ENCODE results near the gene KRTAP27-1.

Gene KRTAP27-1, protein sequence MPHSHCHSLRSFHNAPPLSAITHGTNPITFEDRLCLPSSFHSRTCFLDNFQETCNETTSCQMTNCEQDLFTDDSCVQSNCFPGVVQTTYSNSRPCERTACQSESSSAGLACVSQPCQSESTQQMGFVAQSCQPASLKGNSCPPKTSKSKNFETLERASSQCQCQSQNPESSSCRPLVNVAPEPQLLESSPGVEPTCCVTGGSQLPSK

DNA sequence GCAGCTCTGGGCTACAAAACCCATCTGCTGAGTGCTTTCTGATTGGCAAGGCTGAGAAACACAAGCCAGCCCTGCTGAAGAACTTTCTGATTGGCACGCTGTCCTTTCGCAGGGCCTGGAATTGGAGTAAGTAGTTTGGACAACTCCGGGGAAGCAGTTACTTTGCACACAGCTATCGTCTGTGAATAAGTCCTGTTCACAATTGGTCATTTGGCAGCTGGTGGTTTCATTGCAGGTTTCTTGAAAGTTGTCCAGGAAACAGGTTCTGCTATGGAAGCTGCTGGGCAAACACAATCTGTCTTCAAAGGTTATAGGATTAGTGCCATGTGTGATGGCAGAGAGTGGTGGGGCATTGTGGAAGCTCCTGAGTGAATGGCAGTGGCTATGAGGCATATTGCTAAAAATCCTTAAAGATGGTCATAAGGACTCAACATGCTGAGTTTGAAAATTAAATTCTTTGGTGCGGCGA, at the start of gene KRTAP27-1:
KRTAP27-1 (minus strand) TSS at position 419 of the 469 bp plus-strand sequence; CDS start at position 393, 26 bp downstream.
- DNase-seq (ENCODE audit: low read depth): no peak

DNA sequence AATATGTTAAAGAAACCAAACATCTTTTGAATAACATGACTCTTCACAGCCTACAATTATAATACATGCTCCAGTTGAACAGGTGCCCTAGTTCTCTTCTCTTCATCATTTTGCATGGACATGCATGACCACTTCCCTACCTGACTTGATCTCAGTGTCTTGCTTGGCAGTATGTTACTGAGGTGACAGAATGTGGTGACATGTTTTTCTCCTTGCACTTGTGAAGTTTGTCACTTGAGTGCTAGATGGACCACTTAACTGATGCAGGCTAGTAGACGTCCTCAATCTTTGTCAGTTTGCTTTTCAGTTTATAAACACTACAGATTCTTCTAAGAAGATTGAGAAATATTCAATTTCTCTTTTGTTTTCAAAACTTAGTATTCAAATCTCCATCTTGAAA, 44.7 kb upstream of the KRTAP27-1 start:
- DNase-seq (ENCODE audit: low read depth): no peak

DNA sequence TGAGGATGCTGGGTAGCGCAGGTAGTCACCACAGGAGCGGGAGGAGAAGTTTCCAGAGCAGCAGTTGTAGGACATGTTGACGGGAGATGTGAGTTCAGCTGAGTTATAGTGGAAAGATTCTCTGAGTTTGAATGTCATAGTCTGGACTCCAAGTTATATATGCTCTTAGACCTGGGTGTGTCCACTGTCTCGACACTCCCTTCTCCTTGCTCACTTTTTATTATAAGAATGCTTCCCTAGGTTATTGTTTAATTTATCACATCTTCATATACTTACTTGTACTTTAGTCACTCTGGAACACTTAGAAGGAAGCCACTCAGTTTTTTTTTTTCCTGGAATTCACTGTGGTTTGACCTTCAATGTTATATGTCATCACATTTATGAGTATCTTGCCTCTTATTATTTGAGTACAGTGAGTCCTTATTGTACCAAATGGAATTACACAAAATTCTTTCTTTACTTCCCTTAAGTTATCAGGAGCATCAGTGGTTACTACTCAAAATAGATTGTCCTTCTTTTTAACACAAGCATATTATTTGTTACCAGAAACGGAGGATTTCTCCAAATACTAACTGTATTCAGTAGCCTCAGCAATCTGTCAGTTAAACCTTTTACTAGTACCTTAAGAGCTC, 34.8 kb upstream of the KRTAP27-1 start, which contains the start of gene KRTAP13-2:
KRTAP13-2 (minus strand) TSS at position 133 of the 632 bp plus-strand sequence; CDS start at position 75, 58 bp downstream.
- DNase-seq (ENCODE audit: low read depth): no peak

DNA sequence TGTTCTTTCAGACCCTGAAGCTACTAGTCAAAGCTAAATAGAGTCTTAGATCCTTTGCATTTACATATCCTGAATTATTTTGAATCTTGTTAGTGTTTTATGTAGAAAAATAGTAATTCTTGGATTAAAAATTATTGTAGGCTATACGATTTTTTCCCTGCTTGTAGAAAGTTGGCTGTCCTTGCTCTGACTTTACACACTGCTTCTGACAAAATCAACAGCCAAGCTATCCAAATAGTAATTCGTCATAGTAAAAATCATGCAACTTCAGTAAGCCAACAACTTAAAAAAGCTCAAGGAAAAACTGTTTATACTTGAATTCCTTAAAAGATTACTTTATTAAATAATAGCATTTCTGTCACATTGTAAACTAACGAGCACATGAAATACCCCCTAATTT, 18.4 kb upstream of the KRTAP27-1 start:
- no peak for DNase-seq (ENCODE audit: low read depth)

DNA sequence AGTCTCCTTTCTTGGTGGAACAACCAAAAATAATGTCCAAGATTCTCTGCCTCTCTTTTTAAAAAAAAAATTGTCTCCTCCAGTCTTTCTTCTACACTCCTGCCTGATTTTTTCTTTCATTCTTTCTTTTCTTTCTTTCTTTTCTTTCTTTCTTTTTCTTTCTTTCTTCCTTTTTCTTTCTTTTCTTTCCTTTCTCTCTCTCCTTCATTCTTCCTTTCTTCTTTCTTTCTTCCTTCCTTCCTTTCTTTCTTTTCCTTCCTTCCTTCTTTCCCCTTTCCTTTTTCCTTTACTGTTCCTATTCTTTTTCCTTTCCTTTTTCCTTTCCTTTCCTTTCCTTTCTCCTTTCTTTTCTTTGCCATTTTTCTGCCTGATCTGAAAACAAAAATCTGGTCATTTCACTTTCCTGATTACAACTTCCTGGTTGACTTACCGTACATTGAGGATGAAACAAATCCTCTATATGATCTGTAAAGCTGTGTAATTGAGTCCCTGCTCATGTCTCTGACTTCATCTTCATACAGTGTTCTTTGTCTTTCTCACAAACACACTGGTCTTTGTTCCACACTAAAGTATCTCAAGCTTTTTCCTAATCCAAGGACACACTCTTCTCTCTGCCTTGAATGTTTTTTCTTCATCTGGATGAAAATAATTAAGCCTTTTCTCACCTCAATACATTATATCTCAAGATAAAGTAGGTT, 17.0 kb upstream of the KRTAP27-1 start:
- no peak for DNase-seq (ENCODE audit: low read depth)

DNA sequence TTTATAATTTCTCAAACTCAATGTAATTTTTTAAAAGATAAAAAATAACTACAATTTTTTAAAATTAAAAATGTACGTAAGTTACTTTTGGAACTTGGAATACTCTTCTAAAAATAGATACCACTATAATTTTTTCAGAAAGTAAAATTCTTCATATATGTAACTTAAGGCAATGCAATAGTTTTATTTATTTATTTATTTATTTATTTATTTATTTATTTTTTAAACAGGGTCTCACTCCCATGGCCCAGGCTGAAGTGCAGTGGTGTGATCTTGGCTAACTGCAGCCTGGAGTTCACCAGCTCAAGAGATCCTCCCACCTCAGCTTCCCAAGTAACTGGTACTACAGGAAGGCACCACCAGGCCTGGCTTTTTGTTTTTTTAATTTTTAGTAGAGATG, 14.0 kb upstream of the KRTAP27-1 start:
- no peak for DNase-seq (ENCODE audit: low read depth)

DNA sequence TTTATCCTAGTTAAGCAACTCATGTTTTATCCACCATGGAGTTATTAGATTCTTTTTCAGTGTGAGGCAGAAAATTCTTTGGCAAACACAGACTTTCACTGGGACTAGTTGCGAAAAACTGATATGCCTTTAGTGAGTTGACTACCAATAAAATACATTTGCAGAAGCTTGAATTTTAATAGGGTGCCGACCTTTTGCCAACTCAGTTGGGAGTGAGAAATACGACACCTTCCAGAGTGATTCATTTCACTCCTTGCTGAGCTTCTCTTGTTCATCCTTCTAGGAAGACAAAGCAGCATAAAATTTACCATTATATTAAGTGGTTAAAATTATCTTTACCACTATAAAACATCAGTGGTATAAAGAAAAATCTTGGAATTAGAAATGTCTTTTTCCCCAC, 12.1 kb upstream of the KRTAP27-1 start:
- DNase-seq (ENCODE audit: low read depth): no peak

DNA sequence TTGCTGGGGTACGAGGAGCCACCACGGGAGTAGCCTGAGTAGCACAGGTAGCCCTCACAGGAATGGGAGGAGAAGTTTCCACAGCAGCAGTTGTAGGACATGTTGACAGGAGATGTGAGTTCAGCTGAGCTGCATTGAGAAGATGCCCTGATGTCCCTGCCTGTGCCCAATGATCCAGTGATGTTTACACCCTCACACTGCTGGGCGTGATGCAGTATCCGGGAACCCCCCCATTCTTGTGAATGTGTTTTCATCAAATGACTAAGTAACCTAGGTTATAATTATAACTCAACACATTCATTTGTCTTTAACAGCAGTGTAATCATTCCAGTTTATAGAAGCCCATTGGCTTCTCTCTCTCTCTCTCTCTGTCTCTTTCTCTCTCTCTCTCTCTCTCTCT, 11.0 kb upstream of the KRTAP27-1 start, which contains the start of gene KRTAP23-1:
KRTAP23-1 (minus strand) TSS at position 101 of the 400 bp plus-strand sequence; CDS start at position 101, 0 bp downstream.
- DNase-seq (ENCODE audit: low read depth): no peak

DNA sequence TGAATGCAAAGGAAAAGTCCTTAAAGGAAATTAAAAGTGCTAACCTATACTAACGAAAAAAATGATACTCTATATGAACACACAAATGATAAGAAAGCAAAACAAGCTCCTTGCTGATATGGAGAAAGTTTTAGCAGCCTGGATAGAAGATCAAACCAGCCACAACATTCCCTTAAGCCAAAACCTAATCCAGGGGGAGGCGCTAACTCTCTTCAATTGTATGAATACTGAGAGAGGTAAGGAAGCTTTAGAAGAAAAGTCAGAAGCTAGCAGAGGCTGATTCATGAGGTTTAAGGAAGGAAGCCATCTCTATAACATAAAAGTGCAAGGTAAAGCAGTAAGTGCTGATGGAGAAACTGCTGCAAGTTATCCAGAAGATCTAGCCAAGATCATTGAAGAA, 7.5 kb upstream of the KRTAP27-1 start:
- DNase-seq (ENCODE audit: low read depth): no peak

DNA sequence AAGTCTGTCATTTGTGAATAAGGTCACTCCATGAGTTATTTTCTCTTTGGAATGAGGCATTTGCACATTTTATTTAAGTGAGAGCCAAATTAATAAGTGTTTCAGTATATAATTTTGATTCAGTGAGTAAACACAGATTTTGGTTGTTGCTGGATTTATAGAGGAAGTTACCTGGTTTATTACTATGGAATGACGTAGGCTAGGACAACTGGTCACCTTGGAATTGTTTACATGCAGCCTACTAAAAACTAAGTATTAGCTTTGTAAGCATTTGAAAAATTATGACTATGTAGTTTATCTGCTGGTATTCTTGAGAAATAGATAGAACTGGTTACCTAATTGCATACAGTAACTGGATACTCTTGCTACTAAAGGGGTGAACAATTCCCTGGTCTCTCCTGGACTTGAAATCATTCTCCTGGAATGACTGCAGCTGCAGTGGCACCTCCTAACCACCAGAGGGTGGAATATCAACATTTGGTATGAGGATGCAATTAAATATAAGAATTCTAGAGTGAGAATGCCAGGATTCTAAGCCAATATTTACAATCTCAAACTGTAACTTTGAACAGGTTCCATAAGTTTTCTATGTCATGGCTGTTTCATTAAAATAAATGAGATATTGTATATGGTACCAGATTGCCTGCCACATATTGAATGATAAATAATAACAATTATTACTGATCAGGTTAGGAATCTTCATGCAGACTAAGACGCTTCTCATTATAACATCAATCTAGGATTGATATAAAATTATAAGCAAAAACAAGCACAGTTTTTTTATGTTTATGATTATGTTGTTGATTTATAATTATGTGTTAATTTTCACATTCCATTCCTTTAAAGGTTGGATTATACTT, 3.5 kb upstream of the KRTAP27-1 start:
- DNase-seq (ENCODE audit: low read depth): peak; percentile 5

DNA sequence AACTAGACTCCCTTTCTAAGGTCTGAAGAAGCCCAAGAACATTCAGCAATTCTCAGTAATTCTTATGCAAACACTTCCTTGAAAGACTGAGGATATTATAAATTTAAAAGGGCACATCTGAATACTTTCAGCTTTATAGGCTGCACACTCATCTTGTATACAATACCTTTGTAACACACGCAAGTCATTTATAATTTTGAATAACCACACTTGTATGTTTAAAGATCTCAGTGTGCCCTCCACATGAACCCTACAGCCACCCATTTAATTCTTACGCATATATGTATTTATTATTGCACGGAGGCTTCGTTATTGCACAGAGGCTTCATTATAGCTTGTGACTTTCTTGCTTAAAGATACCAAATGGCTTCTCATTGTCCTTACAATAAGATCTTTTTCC, 1.2 kb upstream of the KRTAP27-1 start:
- no peak for DNase-seq (ENCODE audit: low read depth)

DNA sequence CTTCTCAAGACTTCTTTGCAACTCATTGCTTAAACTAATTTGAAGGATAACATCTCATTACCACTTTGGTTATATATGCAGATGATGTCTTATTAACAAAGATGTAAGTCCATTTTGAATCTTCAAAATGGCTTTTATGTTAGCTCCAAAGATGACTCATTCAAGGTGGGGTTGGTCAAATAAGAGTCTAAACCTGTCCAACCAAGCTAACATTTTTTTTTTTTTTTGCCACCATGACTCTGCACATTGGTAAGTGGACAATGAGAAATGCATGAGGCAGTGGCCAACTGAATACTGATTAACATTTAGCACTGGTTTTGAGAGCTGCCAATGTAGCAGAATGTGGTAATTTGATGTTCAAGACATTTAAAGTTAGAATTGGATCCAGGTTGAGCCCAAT, 278 bp upstream of the KRTAP27-1 start:
- no peak for DNase-seq (ENCODE audit: low read depth)

DNA sequence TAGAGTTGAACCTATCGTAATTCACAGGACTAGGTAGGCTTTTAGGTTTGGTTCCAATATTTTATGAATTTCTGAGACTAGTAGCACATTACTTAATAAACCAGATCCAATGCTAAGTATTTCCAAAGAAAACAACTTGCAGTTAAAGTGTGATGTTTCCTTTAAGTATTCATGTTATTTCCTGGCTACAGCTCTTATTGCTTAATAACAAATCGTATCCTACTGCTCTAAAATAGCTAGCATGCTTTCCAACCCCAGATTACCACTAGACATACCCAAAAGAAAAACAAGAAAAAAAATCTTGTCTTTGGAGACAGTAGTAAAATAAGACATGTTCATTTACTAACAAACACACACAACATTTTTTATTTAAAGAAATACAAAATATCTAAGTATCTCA, 898 bp downstream of the KRTAP27-1 start:
- no peak for DNase-seq (ENCODE audit: low read depth)

DNA sequence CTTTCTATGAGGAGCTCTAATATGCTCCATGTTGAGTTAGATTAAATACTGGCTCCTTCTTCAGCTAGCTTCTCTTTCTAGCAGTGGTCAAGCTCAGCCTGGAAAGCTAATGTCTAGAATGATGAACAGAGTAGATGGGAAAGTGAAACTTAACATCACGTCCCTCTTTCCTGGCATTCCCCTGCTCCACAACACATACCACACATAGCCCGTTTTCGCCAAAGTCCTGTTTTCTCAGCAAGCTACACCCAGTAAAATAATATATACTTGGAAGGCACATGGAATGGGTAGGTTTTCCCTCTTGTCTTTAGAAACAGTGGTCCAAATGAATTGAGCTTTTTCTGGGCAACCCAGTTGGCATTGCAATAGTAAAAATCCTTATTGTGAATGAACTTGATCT, 3.8 kb downstream of the KRTAP27-1 start:
- DNase-seq (ENCODE audit: low read depth): no peak

DNA sequence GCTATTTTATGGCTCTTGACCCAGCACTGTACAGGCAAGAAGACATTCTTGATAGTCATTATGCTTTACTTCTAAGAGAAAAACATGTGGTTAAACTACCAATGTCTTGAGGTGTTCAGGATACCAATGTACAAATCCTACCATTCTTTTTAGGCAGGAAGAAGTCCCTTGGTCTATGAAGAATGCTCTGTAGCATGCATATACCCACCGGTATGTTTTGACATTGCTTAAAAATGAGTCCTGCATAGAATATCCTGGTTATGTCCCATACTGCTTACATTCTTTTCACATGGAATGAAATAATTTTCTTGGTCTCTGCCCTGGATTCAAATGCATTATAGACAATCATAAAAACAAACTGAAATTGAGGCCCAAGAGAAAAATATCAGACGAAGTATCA, 4.8 kb downstream of the KRTAP27-1 start:
- no peak for DNase-seq (ENCODE audit: low read depth)

DNA sequence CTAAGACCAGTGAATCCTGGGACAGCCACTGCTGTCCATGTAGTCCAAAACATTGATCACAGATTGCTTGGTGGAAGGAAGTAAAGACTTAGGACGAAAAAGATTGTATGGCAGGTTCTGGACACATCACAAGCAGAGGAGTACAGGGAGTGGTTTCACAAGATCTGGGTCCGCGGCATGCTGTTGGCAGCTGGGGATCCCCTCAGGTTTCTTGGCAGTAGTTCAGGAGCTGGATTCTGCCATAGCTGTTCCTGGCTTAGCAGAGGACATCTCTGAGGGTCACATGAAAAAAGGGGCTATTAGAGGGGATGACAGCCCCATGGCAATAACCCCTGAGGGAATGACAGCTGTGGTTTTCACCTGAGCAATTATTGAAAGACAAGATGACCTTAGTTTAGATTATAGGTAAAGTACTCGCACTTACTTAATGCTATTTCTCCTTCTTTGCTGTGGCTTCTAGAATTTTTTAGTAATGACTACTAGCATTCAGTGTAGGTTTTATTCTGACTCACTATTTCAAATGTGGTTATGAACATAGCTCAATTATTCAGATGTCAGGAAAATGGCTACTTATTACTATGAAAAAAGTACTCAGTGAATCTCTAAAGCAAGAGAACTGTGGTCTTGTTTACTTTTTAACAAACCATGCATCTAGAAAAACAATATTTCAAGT, 8.2 kb downstream of the KRTAP27-1 start:
- no peak for DNase-seq (ENCODE audit: low read depth)

DNA sequence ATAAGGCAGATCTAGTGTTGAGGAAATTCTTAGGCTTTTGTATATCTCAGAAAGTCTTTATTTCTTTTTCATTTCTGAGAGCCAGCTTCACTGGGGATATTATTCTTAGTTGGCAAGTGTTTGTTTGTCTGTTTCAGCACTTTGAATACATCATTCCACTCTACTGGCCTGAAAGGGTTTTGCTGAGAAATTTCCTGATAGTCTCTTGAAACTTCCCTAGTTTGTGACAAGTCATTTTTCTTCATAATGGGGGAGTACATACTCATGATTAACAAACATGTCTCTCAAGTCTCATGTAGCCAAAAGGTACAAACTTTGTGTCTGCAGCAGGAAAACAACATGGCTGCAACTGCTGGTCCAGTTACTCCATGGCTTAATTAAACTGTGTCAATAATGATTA, 11.1 kb downstream of the KRTAP27-1 start:
- no peak for DNase-seq (ENCODE audit: low read depth)

DNA sequence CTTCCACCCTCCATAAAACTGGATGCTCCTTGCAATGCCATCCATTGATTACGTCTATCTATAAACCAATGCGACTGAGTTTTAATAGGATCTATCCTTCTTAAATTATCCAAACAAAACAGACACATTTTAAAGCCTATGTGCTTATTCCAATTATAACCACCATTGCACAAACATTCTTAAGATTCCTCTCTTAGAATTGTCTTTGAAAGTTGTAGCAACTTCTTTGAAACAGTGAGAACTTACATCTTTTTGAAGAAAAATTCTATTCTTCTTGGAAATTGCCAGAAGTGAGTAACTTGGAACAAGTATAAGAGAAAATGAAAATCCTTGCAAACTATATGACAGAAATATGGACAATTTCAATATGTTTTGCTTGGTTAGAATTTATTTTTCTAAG, 17.3 kb downstream of the KRTAP27-1 start, which contains the start of gene KRTAP26-1:
KRTAP26-1 (minus strand) TSS at position 101 of the 400 bp plus-strand sequence. CDS start 280 bp downstream, outside the sequence.
- no peak for DNase-seq (ENCODE audit: low read depth)

DNA sequence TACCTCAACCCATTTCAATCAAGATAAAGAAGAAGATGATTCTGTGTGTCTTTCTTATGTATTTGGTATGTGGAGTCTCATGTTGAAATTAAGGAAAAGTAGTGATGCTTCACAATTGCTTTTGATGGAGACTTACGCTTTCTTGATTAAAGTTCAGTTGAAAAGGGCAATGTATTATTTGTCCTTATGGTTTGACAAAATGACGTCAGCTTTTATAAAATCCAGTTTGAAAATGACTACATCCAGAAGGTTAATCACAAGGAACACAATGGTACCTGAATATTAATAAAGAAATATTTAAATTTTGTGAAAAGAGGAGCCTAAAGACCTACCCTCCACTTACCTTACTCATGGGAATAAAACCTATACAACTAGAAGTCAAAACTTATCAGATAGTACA, 21.8 kb downstream of the KRTAP27-1 start:
- no peak for DNase-seq (ENCODE audit: low read depth)

DNA sequence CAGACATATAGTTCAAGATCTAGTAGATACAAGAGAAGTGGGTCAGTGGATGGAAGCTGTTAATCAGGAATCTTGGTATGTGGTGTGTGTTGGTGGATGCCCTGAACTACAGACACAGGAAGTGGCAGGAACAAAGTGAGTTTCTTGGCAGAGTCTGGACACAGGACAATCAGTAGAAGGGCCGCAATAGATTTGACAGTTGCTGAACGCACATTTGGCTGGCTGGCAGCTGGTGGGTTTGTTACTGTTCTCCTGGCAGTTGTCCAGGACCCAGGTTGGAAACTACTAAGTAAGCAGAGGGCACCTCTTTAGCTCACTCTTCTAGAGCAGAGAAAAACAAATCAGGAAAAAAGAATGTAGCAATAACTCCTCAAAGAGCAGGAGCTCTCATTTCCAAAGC, 30.6 kb downstream of the KRTAP27-1 start:
- no peak for DNase-seq (ENCODE audit: low read depth)

DNA sequence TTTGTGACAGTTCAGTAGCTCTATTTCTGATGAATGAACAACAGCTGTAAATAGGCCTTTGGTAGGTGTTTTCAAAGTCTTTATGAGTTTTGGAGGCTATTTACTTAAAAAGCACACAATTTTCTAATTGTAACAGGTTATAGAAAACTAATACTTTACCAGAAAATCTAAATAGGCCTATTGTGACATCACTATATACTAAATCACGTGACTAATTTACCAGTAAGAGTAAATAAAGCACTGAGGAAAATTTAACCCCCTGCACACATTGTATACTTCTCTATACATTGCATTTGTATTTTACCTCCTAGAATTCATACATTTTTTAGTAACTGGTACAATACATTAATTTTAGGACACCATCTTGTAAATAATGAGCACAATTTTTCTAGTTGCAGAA, 32.4 kb downstream of the KRTAP27-1 start:
- no peak for DNase-seq (ENCODE audit: low read depth)

Measured in CMK (cell line).